IPS-18c (cell line): ENCODE data around the gene TNFRSF14.

Experiments
- H3K4me3 ChIP-seq: 2 replicates; pipeline ENCODE4 v1.7.0; 2013; ENCODE audit warnings: low read depth, mild to moderate bottlenecking, low read length, moderate library complexity; ENCODE audit not compliant: insufficient read depth
- H3K9me3 ChIP-seq: one replicate; pipeline ENCODE4 v1.6.1; 2013; ENCODE audit warnings: mild to moderate bottlenecking, low read length, moderate library complexity; ENCODE audit not compliant: control insufficient read depth, insufficient read depth

TNFRSF14 gene

DNA sequence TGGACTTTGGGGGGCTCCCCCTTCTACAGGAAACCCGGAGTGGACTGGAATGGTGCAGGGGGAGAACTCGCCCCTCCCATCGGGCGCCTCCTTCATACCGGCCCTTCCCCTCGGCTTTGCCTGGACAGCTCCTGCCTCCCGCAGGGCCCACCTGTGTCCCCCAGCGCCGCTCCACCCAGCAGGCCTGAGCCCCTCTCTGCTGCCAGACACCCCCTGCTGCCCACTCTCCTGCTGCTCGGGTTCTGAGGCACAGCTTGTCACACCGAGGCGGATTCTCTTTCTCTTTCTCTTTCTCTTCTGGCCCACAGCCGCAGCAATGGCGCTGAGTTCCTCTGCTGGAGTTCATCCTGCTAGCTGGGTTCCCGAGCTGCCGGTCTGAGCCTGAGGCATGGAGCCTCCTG is at the start of gene TNFRSF14:
TNFRSF14 (plus strand) TSS at position 95 of the 401 bp plus-strand sequence; CDS start at position 389, 294 bp downstream.
- Histone ChIP-seq H3K4me3 (no peak within 1 kb of the TSS), H3K9me3 (no peaks in the 10 kb centered on the region)

DNA sequence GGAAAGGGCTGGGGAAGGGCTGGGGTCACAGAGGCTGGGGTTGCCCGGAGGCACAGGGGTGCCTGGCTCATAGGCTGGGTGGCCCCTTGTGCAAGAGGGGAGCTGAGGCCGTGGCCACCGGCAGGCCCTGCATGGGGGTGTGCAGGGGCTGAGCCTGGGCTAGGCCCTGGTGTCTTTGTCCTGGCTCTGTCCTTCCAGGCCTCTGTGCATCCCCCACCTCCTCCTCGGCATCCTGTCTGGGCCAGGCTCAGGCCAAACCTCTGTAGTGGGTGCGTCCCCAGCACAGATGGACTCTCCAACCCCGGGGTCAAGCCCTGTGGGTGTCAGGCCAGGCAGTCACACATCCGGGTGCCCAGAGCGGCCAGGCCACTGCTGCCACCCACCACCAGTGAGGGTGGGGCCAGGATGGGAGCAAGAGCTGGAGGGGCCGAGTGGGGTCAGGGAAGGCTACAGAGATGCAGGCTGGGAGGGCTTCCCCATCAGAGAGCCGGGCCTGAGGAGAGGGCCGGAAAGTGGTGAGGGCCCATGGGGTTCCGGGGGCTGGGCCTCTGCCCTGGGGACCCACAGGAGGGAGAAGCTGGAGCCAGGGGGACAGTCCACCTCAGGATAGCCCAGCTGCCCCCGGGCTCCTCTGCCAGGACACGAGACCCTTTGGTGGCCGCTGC is 49.1 kb upstream of the TNFRSF14 start:
- Histone ChIP-seq H3K4me3 (no peak overlapping the region), H3K9me3 (no peaks in the 10 kb centered on the region)

DNA sequence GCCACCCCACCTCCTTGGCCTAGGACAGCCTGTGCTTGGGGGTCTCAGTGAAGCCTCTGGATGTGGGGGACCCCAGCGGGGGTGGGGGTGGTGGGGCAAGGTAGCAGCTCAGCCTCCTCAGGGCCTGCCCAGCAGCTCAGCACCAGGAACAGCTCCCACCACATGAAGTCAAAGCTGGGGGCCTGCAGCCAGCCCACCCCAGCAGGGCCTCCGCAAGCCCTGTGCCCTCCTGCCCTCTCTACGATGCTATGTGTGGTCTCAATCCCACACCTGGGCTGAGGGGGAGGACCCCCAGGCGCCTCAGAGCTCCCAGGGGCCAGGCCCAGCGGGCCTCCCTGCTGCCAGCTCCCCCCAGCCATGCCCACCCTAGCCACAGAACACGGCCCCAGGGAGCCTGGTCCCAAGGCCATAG is 48.4 kb upstream of the TNFRSF14 start:
- no peak overlapping the region for H3K4me3 ChIP-seq

DNA sequence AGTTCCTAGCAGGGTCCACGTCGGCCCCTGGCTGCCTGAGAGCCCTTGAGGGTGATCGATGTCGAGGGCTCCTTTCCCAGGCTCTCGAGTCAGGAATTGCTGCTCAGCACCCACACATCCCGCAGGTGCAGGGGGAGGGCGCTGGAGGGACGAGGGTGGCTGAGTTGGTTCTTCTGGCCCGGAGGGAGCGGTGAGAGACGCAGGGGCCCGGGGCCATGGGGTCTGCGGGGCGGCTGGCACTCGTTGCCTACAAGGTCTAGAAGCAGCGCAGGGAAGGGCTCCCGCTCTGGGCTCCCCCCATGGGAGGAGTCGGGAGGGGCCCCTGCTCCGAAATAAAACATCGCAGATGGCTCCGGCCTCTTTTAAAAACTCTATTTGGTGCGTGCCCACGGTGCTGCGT is 48.0 kb upstream of the TNFRSF14 start:
- Histone ChIP-seq H3K4me3 (no peak overlapping the region), H3K9me3 (no peaks in the 10 kb centered on the region)

More for the DNA sequence above, 48.4 kb upstream of the TNFRSF14 start:
- no peaks in the 10 kb centered on the region for H3K9me3 ChIP-seq

- H3K4me3 ChIP-seq = no peak overlapping the region
Observed at GRCh38 chr1:2508751-2509150, 47.4 kb upstream of the TNFRSF14 start.

DNA sequence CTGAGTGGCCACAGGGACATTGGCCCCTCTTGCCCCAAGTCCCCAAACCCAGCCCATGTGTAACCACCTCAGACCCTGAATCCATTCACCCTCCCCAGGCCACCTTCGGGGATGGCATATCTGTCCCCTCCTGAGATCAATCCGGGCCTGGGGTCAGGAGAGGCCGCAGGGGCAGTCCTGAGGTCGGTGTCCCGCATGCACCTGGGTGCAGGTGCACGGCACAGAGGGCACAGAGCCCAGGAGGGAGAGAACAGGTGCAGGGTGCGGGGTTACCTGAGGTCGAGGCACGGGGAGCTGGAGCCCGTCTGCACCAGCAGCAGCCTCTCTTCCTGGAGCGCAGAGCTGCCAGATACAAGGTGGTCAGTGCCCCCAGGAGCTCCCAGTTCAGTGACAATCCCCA is 46.6 kb upstream of the TNFRSF14 start:
- no peaks in the 10 kb centered on the region for H3K9me3 ChIP-seq
- H3K4me3 ChIP-seq = no peak overlapping the region

More at GRCh38 chr1:2508751-2509150, 47.4 kb upstream of the TNFRSF14 start:
- H3K9me3 ChIP-seq = no peaks in the 10 kb centered on the region

GRCh38 chr1:2510366-2511155 is 45.6 kb upstream of the TNFRSF14 start:
- Histone ChIP-seq H3K4me3 (no peak overlapping the region), H3K9me3 (no peaks in the 10 kb centered on the region)

DNA sequence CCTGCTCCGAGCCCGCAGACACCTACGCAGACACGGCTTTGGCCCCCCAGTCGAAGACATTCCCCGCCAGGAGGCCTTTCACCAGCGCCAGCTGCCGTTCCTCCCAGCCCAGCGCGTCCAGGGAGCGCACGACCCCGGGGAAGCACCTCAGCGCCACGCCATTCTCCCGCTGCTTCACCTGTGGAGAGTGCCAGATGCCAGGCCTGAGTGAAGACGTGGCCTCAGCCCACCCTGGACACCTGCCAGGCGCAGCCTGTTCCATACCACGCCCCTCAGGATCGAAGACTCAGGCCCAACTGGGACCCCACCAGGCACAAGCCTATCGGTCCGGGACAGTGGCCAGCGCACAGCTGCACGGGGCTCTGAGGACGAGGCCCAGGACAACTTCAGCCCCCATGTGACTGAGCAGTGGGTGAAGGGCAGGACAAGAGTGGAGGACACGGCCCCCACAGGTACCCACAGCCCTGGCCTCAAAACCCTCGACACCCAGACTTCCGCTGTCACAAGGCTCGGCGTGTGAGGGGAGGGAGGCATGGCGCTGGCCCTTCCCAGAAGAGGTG is 43.2 kb upstream of the TNFRSF14 start:
- Histone ChIP-seq H3K4me3 (no peak overlapping the region), H3K9me3 (no peaks in the 10 kb centered on the region)

GRCh38 chr1:2513939-2514652 is 42.1 kb upstream of the TNFRSF14 start:
- H3K9me3 ChIP-seq = no peaks in the 10 kb centered on the region
- no peak overlapping the region for H3K4me3 ChIP-seq

DNA sequence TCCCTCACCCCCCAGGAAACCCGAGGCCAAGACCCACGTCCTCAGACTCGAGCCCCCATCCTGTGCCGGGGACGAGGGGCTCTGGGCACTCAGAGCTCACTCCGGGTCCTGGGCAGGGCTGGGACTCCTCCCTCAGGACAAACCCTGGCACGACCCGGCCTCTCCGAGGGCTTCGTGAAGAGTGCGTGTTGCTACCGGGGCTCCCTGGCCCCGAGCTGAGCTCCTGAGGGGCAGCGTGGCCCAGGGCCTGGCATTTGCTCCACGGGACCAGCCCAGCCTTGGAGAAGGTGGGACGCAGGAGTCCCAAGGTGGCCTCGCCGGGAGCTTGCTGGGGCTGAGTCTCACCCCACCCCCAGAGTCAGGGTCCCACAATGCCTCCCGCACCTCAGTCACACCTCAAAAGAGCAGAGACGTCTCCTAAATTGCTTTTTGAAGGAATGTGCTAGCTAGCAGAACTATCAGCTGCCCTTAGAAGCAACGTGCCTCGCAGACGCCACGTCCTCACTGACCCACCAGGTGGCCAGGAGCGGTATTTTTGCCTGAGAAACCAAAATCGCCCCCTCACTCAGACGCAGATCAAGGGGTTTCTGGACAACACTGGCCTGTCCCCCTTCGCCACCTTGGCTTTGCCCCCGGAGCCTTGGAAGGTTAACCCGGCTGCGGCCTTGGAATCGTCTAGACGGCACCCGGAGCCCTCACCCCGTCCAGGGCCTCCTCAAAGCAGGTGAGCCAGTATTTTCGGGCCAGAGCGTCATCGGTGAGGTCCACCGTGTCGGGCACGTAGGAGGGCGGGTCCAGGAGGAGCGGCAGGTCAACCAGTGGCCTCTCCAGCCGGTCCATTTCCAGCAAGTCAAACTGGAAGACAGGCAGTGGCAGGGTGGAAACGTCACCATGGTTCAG is 41.1 kb upstream of the TNFRSF14 start:
- Histone ChIP-seq H3K9me3 (no peaks in the 10 kb centered on the region), H3K4me3 (no peak overlapping the region)

- H3K4me3 ChIP-seq = no peak overlapping the region
- H3K9me3 ChIP-seq = no peaks in the 10 kb centered on the region
Observed at GRCh38 chr1:2515763-2516080, 40.4 kb upstream of the TNFRSF14 start.

DNA sequence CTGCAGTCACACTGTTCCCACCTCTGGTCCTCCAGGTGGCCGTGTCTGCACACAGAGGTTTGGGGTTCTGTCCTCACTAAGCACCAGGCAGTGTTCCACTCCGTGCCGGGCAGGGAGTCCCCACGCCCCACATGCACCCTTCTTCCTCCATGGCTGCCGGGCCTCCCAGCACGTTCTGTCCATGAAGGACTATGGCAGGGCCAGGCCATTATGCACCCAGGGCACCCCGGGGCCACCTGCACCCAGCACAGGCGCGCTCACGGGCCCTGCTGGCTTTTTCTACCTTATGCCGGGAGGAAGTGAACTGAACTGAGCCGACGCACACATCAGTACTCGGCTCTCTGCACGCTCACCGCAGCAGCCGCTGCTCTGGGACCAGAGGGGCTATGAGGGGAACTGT is 40.0 kb upstream of the TNFRSF14 start:
- Histone ChIP-seq H3K4me3 (no peak overlapping the region), H3K9me3 (no peaks in the 10 kb centered on the region)

GRCh38 chr1:2516946-2517345 is 39.2 kb upstream of the TNFRSF14 start:
- no peak overlapping the region for H3K4me3 ChIP-seq
- no peaks in the 10 kb centered on the region for H3K9me3 ChIP-seq

DNA sequence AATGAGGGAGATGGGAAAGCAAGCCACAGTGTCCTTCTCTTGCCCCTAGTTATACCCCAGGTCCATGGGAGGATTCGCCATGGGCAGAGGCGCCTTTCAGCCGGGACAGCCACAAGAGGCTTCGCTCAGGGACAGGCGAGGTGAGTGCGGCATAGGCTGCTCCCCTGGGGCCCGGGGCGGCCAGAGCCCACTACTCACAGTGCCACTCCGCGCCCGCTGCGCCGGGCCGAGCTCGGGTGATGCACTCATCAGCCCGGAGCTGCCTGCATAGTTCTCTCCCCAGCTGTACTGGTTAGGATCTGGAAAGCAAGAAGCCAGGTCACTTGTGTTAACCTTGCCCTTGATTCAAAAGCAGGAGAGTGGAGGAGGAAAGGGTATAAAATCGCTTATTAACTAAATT is 38.2 kb upstream of the TNFRSF14 start:
- no peak overlapping the region for H3K4me3 ChIP-seq
- H3K9me3 ChIP-seq = no peaks in the 10 kb centered on the region

- no peaks in the 10 kb centered on the region for H3K9me3 ChIP-seq
Observed at GRCh38 chr1:2518528-2518927, 37.6 kb upstream of the TNFRSF14 start.

DNA sequence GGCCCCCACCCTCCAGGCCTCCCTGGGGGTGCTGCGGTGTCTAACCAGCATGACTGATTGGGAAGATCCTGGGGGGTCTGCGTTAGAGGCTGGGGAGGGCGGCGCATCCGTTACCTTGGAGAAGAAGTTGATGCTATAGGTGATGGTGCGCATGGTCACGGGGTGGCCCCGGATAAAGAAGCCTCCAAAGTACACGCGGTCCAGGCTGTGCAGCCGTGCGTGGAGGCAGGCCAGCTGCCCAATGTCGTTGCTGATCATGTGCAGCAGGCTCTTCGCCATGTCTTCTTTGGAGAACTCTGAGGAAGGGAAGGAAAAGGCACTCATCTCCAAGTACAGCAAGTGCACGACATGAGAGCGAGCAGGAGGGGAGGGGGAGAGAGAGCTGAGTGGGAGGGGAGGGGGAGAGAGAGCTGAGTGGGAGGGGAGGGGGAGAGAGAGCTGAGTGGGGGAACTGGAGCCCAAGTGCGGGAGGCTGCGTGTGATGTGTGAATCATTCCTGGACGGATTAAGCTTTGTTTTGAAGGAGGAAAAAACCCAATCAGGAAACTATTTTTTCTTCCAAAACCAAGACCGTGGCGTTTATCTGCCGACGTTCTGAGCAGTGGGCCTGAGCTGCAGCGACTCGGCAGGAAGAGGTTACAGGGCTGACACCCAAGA is 37.0 kb upstream of the TNFRSF14 start:
- no peaks in the 10 kb centered on the region for H3K9me3 ChIP-seq
- no peak overlapping the region for H3K4me3 ChIP-seq

More at GRCh38 chr1:2518528-2518927, 37.6 kb upstream of the TNFRSF14 start:
- H3K4me3 ChIP-seq = no peak overlapping the region
